Transverse colon (tissue), 4 donors: Measurements from ENCODE around the gene EMILIN1.

ENCODE experiments used
- POLR2A ChIP-seq: fragments of 450-650 bp; IDR thresholded peaks from one replicate; pipeline ENCODE4 v1.6.1; 2016; ENCODE audit warnings: antibody characterized with exemption, mild to moderate bottlenecking, moderate library complexity
- POLR2AphosphoS5 ChIP-seq, 3 donors: sonication (generic); formaldehyde crosslinking; IDR thresholded peaks; one replicate each; pipeline ENCODE4 v1.6.1; 2016; ENCODE audit warnings: antibody characterized with exemption in 3 of 3
- TF ChIP-seq, protein P1 (sequence below), 5 experiments: fragments of 200-600 bp in 3 of 5; fragments of 450-650 bp in 2 of 5; sonication (generic) in 3 of 5; IDR thresholded peaks; 1 replicate in 2 of 5; 2 replicates in 3 of 5; pipeline ENCODE4 v1.5.1; 2016 to 2017; ENCODE audit warnings: antibody characterized with exemption in 5 of 5, inconsistent platforms in 3 of 5, mild to moderate bottlenecking in 2 of 5, moderate library complexity in 1 of 5

GRCh38 chr2:27096748-27097297 is 18.4 kb downstream of the EMILIN1 start:
- TF ChIP-seq POLR2A (no peak), POLR2AphosphoS5 (IDR thresholded peaks at IDR 0.05) (no peak)
- TF ChIP-seq, protein P1, sequence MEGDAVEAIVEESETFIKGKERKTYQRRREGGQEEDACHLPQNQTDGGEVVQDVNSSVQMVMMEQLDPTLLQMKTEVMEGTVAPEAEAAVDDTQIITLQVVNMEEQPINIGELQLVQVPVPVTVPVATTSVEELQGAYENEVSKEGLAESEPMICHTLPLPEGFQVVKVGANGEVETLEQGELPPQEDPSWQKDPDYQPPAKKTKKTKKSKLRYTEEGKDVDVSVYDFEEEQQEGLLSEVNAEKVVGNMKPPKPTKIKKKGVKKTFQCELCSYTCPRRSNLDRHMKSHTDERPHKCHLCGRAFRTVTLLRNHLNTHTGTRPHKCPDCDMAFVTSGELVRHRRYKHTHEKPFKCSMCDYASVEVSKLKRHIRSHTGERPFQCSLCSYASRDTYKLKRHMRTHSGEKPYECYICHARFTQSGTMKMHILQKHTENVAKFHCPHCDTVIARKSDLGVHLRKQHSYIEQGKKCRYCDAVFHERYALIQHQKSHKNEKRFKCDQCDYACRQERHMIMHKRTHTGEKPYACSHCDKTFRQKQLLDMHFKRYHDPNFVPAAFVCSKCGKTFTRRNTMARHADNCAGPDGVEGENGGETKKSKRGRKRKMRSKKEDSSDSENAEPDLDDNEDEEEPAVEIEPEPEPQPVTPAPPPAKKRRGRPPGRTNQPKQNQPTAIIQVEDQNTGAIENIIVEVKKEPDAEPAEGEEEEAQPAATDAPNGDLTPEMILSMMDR (IDR thresholded peaks at IDR 0.05) = no peak
